Vagina (tissue), 2 donors: ENCODE data around the gene NEMP2.

Experiments used
- POLR2A ChIP-seq, 2 donors: fragments of 450-650 bp; IDR thresholded peaks; one replicate each; pipeline ENCODE4 v1.6.1; 2017; ENCODE audit warnings: antibody characterized with exemption in 2 of 2, mild to moderate bottlenecking in 2 of 2, moderate library complexity in 2 of 2
- POLR2AphosphoS5 ChIP-seq, 2 donors: sonication (generic); formaldehyde crosslinking; IDR thresholded peaks; one replicate each; pipeline ENCODE4 v1.9.0; 2017; ENCODE audit warnings: antibody characterized with exemption in 2 of 2, mild to moderate bottlenecking in 2 of 2, low read depth in 1 of 2; ENCODE audit not compliant: insufficient read depth in 1 of 2
- TF ChIP-seq, protein P1 (sequence below), 3 experiments: fragments of 450-650 bp in 2 of 3; fragments of 200-600 bp in 1 of 3; sonication (generic) in 1 of 3; IDR thresholded peaks; one replicate each; pipeline ENCODE4 v1.5.1; 2017 to 2019; ENCODE audit warnings: antibody characterized with exemption in 3 of 3, mild to moderate bottlenecking in 2 of 3, moderate library complexity in 2 of 3

DNA sequence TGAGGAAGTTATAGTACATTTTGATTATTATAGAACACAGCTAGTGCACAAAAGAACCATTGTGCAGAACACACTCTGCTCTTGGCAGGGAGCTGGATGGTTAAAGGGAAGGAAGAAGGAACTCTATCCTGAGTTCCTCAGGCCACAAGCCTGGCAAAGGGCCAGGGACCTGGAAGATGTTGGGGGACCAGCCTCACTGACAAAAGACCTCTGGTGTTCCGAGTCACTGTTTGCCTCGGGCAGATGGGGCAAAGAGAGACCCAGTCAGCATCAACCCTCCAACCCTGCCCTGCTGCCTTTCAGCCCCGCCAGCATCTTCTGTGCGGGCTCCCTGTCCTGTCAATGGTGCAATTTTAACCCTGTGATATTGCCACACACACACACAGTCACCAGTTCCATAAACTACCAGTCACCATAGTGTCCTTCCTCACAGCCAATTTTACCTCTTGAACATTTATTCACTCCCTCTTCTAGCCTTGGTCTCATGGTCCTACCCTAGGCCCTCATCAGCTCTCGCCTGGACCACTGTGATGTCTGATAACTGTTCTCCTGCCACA lies 21.9 kb downstream of the NEMP2 start:
- TF ChIP-seq, protein P1, sequence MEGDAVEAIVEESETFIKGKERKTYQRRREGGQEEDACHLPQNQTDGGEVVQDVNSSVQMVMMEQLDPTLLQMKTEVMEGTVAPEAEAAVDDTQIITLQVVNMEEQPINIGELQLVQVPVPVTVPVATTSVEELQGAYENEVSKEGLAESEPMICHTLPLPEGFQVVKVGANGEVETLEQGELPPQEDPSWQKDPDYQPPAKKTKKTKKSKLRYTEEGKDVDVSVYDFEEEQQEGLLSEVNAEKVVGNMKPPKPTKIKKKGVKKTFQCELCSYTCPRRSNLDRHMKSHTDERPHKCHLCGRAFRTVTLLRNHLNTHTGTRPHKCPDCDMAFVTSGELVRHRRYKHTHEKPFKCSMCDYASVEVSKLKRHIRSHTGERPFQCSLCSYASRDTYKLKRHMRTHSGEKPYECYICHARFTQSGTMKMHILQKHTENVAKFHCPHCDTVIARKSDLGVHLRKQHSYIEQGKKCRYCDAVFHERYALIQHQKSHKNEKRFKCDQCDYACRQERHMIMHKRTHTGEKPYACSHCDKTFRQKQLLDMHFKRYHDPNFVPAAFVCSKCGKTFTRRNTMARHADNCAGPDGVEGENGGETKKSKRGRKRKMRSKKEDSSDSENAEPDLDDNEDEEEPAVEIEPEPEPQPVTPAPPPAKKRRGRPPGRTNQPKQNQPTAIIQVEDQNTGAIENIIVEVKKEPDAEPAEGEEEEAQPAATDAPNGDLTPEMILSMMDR (IDR thresholded peaks at IDR 0.05) = no peak
- no peak for TF ChIP-seq POLR2A (IDR thresholded peaks at IDR 0.05)
- no peak for TF ChIP-seq POLR2AphosphoS5 (IDR thresholded peaks at IDR 0.05; ENCODE audit: insufficient read depth in 1 of 2, low read depth in 1 of 2)
